HL-60 (cell line): ENCODE measurements around the gene SPPL2B.

ENCODE experiments used
- DNase-seq, 2 experiments: peaks; one replicate each; pipeline ENCODE4 v3.0.0-alpha.2; 2010 to 2020; ENCODE audit warnings: low read depth in 1 of 2, low spot score in 1 of 2
- H3K27ac ChIP-seq: fragments of 250-450 bp; sonication (Bioruptor Pico); replicated peaks from 2 replicates; pipeline ENCODE4 v1.5.1; 2020; ENCODE audit warnings: mild to moderate bottlenecking, moderate library complexity
- H3K27me3 ChIP-seq: fragments of 250-450 bp; sonication (Bioruptor Pico); 2 replicates; pipeline ENCODE4 v1.5.1; 2021; ENCODE audit warnings: mild to moderate bottlenecking, moderate library complexity; ENCODE audit not compliant: insufficient read depth, poor library complexity, severe bottlenecking
- H3K4me3 ChIP-seq: replicated peaks from 2 replicates; pipeline ENCODE4 v1.5.1; 2011; ENCODE audit warnings: mild to moderate bottlenecking, control low read depth, low read length; ENCODE audit not compliant: insufficient read depth
- GABPA ChIP-seq: IDR thresholded peaks from 2 replicates; pipeline ENCODE4 v1.6.1; 2012; ENCODE audit warnings: low read depth
- POLR2AphosphoS5 ChIP-seq: IDR thresholded peaks from 2 replicates; pipeline ENCODE4 v1.6.1; 2012; ENCODE audit warnings: low read depth
- SPI1 ChIP-seq: IDR thresholded peaks from 2 replicates; pipeline ENCODE4 v1.6.1; 2012; ENCODE audit warnings: low read depth, mild to moderate bottlenecking, borderline replicate concordance
- TF ChIP-seq, protein P1 (sequence below): IDR thresholded peaks from 2 replicates; pipeline ENCODE4 v1.6.1; 2012; ENCODE audit warnings: low read depth; ENCODE audit not compliant: insufficient replicate concordance
- TF ChIP-seq, protein P2 (sequence below): IDR thresholded peaks from one replicate; pipeline ENCODE4 v1.5.1; 2011; ENCODE audit warnings: low read length, control low read depth, inconsistent platforms; ENCODE audit not compliant: insufficient read depth

The SPPL2B gene

DNA sequence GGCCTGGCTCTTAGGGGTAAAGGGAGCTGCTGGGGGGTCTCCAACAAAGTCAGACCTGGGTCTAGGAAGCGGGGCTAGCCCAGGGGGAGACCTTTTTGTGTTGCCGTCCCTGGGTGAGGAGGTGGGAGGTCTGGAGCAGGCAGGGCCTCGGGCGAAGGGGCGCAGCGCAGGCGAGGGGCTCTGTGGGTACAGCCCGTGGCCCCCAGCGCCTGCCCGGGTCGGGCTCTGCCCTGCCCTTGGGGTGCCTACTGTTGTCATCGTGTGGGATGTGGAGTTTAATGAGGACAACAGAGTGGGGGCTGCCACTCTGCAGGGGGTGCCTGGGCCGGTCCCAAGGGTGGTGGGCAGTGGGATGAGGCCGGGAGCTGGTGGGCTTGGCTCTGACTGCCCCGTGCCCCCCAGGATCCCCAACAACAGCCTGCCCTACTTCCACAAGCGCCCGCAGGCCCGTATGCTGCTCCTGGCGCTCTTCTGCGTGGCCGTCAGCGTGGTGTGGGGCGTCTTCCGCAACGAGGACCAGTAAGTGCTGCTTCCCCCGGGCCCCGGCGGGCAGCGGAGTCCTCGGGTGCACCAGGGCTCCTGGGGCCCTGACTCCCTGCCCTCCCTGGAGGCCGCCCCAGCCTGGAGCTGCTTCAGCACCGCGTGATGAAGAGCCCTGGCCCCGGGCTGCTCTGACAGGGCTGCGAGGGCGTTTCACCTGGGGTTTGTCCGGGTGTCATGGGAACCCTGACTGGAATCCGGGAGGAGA lies 12.2 kb downstream of the SPPL2B start:
- no peak overlapping the region for H3K4me3 ChIP-seq
- H3K27ac ChIP-seq: no peak overlapping the region
- no peak for TF ChIP-seq SPI1
- TF ChIP-seq, protein P1, sequence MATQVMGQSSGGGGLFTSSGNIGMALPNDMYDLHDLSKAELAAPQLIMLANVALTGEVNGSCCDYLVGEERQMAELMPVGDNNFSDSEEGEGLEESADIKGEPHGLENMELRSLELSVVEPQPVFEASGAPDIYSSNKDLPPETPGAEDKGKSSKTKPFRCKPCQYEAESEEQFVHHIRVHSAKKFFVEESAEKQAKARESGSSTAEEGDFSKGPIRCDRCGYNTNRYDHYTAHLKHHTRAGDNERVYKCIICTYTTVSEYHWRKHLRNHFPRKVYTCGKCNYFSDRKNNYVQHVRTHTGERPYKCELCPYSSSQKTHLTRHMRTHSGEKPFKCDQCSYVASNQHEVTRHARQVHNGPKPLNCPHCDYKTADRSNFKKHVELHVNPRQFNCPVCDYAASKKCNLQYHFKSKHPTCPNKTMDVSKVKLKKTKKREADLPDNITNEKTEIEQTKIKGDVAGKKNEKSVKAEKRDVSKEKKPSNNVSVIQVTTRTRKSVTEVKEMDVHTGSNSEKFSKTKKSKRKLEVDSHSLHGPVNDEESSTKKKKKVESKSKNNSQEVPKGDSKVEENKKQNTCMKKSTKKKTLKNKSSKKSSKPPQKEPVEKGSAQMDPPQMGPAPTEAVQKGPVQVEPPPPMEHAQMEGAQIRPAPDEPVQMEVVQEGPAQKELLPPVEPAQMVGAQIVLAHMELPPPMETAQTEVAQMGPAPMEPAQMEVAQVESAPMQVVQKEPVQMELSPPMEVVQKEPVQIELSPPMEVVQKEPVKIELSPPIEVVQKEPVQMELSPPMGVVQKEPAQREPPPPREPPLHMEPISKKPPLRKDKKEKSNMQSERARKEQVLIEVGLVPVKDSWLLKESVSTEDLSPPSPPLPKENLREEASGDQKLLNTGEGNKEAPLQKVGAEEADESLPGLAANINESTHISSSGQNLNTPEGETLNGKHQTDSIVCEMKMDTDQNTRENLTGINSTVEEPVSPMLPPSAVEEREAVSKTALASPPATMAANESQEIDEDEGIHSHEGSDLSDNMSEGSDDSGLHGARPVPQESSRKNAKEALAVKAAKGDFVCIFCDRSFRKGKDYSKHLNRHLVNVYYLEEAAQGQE: no peak
- TF ChIP-seq, protein P2, sequence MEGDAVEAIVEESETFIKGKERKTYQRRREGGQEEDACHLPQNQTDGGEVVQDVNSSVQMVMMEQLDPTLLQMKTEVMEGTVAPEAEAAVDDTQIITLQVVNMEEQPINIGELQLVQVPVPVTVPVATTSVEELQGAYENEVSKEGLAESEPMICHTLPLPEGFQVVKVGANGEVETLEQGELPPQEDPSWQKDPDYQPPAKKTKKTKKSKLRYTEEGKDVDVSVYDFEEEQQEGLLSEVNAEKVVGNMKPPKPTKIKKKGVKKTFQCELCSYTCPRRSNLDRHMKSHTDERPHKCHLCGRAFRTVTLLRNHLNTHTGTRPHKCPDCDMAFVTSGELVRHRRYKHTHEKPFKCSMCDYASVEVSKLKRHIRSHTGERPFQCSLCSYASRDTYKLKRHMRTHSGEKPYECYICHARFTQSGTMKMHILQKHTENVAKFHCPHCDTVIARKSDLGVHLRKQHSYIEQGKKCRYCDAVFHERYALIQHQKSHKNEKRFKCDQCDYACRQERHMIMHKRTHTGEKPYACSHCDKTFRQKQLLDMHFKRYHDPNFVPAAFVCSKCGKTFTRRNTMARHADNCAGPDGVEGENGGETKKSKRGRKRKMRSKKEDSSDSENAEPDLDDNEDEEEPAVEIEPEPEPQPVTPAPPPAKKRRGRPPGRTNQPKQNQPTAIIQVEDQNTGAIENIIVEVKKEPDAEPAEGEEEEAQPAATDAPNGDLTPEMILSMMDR: no peak
- TF ChIP-seq POLR2AphosphoS5: no peak
- no peak for TF ChIP-seq GABPA
- DNase-seq: no peak
- H3K27me3 ChIP-seq: no peaks in the 10 kb centered on the region

DNA sequence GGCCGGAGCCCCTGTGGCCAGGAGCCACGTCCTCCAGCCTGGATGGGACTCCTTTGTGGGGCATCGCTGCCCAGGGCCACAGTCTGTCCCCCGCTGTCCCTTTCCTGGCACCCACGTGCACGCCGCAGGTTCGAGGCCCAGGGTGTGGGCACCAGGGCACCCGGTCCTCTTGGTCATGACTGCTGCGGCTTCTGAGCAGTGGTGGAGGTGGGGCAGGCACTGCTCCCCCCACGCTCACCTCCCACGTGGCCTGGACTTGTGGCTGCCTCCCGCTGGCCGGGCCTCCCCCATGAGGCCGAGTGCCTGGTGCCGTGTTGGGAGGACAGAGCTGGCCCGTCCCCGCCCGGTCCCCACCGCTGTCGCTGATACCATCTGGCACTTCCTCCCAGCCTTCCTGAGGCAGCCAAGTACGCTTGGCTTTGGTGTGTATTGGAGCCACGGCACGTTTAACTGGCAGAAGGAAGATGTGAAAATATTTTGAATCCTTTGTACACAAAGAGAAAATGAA lies 12.8 kb downstream of the SPPL2B start:
- Histone ChIP-seq H3K4me3 (no peak overlapping the region), H3K27ac (no peak overlapping the region), H3K27me3 (no peaks in the 10 kb centered on the region)
- TF ChIP-seq, protein P2: no peak
- TF ChIP-seq, protein P1: no peak
- TF ChIP-seq GABPA (no peak), POLR2AphosphoS5 (no peak), SPI1 (no peak)
- no peak for DNase-seq

DNA sequence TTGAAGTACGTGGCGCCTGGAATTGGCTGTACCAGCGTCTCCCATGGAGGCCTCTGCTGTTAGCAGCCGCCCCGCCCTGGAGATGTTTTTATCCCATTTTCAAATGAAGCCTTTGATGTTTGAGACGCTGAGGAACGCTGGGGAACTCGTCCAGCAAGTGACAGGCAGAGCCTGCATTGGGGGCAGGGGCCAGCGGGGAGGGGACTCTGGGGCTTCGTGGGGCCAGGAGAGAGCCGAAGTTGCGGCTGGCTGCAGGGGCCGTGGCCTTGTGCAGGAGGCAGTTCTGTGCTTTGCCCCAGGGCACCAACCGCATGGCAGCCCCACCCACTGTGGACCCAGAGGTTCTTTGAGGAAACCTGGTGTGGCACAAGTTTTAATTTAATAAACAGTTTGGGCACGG lies 13.5 kb downstream of the SPPL2B start:
- no peak for DNase-seq
- H3K27ac ChIP-seq: no peak overlapping the region
- TF ChIP-seq, protein P1: no peak
- TF ChIP-seq SPI1 (no peak), GABPA (no peak), POLR2AphosphoS5 (no peak)
- TF ChIP-seq, protein P2: no peak
- H3K27me3 ChIP-seq: no peaks in the 10 kb centered on the region
- no peak overlapping the region for H3K4me3 ChIP-seq
